Activated naive CD4-positive, alpha-beta T cell treated with anti-CD3 and anti-CD28 coated beads for 36 hours (primary cell): ENCODE data around the gene CSRNP3. TPM values are rescaled to one million over a fixed set of nuclear protein-coding genes. Genes with fewer than 3 reads are reported as not detected.

Experiments used
- CTCF ChIA-PET: fragments of 350-600 bp; sonication (Branson Sonifier 250); formaldehyde crosslinking; loops from one replicate; lab custom pipeline; 2021; ENCODE audit warnings: antibody characterized with exemption; lab: Charles Lee
- DNase-seq: peaks from one replicate; pipeline ENCODE4 v3.0.0-alpha.2; 2020
- H3K27ac Mint-ChIP-seq: one replicate; pipeline ENCODE4 v1.8.0; 2021; ENCODE audit warnings: mild to moderate bottlenecking, mixed read lengths
- H3K27me3 Mint-ChIP-seq: one replicate; pipeline ENCODE4 v1.8.0; 2021; ENCODE audit warnings: low read depth, mixed read lengths
- H3K36me3 Mint-ChIP-seq: one replicate; pipeline ENCODE4 v1.8.0; 2021; ENCODE audit warnings: low read depth, mixed read lengths
- H3K4me1 Mint-ChIP-seq: one replicate; pipeline ENCODE4 v1.8.0; 2021; ENCODE audit warnings: low read depth, mixed read lengths
- H3K4me3 Mint-ChIP-seq: one replicate; pipeline ENCODE4 v1.8.0; 2021; ENCODE audit warnings: mild to moderate bottlenecking, moderate library complexity, mixed read lengths
- H3K9me3 Mint-ChIP-seq: one replicate; pipeline ENCODE4 v1.8.0; 2021; ENCODE audit warnings: mixed read lengths
- intact Hi-C: fragments of 100-400 bp; cut with micrococcal nuclease; formaldehyde crosslinking; loops from one replicate; pipeline ENCODE4 v1.15.1; 2023
- total RNA-seq, 2 experiments: library from RNA; stranded (reverse); gene quantifications; one replicate each; pipeline ENCODE4 v1.2.3, GENCODE V29; 2021

Gene CSRNP3
- total RNA-seq, 2 experiments from 2014 or later, result not detected

DNA sequence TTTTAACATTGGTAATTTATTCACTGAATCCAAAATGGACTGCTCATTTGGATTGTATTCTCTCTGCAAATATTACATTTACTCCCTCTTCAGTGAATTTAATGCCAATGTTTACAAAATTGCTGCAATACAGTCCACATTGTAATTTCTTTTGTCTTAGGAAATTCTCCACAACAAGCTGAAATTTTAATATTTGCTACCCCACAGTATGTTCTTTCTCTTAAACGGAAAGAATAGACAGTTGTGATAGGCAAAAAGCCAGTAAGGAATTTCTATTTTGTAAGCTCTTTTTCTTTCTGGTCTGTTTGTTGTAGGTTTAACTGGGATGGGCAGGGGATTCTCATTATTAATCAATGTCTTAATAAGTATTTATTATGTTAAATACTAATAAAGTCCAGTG is 92.0 kb downstream of the CSRNP3 start:
- H3K4me3 Mint-ChIP-seq, result no peak overlapping the region
- no peak for DNase-seq
- intact Hi-C loops, result no loop called here
- no peaks in the 10 kb centered on the region for H3K4me1 Mint-ChIP-seq
- no peak overlapping the region for H3K27ac Mint-ChIP-seq
- CTCF ChIA-PET, result interaction anchor here (1.0 kb wide), 1 partner anchor 28 kb away, joined by 3 read pairs; no protein-coding TSS in a partner anchor
- H3K9me3 Mint-ChIP-seq, result no peaks in the 10 kb centered on the region
- peaks cover 2% of the 10 kb centered on the region for H3K27me3 Mint-ChIP-seq
- H3K36me3 Mint-ChIP-seq, result no peaks in the 10 kb centered on the region

DNA sequence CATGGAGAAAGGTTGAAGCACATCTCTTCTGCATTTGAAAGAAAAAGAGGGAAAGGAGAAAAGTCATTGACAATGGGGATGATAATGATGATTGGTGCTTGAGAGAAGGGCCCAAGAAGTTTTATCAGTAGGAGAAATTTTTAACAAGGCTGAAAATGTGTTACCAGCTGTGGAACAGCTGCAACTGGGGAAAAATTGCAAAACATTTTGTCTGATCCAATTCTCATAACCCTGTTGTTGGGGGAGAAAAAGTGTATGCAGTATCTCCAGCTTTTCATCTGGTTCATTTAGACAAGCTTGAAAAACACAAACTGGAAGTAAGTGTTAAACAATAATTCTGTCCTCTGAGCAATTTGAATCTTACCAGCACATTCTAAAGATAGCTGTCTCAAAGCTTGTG is 92.7 kb downstream of the CSRNP3 start:
- Mint-ChIP-seq H3K9me3 (no peaks in the 10 kb centered on the region), H3K4me3 (no peak overlapping the region), H3K4me1 (no peaks in the 10 kb centered on the region), H3K27me3 (peaks cover 4% of the 10 kb centered on the region), H3K36me3 (no peaks in the 10 kb centered on the region), H3K27ac (no peak overlapping the region)
- CTCF ChIA-PET, result interaction anchor here (0.8 kb wide), 1 partner anchor 159 kb away, joined by 3 read pairs; no protein-coding TSS in a partner anchor
- no peak for DNase-seq
- intact Hi-C loops, result no loop called here

DNA sequence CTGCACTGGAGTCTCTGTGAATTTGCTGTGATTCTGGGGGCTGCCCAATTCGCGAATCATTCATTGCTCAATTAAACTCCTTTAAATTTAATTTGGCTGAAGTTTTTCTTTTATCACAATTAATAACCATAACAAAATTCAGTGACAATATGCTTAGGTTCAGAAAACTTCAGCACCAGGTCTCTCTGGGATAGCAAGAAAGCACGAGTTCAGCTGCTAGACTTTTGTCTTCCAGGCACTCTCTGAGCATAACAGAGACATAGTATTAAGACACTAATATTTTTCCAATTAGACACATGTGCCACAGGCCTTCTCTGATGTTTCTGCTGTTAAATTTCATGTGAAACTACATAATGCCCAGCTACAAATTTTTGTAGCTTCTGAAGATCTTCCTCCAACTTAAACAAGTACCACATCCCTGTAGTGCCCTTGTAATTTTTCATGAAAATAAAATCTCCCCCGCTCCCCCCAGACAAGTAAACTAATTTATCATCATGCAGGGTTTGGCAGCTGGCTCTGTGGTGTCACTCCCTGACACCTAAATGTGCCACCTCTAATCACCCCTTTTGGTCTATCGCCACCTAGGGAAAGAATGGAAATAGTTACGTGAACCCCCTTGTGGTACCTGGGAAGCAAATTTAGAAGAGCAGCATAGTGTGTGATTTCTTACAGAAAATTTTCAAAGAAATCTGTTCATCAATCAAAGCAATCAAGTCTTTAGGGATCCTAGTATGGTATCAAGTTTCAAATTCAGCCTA is 94.1 kb downstream of the CSRNP3 start:
- no peak for DNase-seq
- Mint-ChIP-seq H3K4me3 (no peak overlapping the region), H3K36me3 (no peaks in the 10 kb centered on the region), H3K9me3 (no peaks in the 10 kb centered on the region), H3K27ac (no peak overlapping the region), H3K4me1 (no peaks in the 10 kb centered on the region), H3K27me3 (peaks cover 8% of the 10 kb centered on the region)
- intact Hi-C loops, result loop anchor here (1.0 kb wide), 2 partner anchors 162 to 311 kb away; no protein-coding TSS in a partner anchor
- CTCF ChIA-PET, result interaction anchor here (0.7 kb wide), 1 partner anchor 10 kb away, joined by 3 read pairs; no protein-coding TSS in a partner anchor

DNA sequence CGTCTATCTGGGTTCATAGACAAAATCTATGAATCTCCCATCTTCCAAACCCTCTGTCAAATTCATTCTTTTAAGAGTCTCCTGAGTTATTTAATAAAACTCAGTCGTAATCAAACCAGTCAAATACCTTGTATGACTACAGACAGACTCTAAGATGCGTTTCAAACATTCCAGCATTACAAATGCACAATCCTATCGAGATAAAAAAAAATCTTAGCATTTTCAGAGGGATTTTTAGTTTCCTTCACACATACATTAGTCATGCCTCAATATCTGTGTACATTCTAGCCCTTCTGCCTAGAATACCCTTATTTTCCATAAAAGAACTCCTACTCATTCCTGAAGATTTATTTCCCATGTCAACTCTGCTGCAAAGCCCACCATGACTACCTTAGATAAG is 96.5 kb downstream of the CSRNP3 start:
- Mint-ChIP-seq H3K4me1 (no peaks in the 10 kb centered on the region), H3K4me3 (no peak overlapping the region), H3K9me3 (no peaks in the 10 kb centered on the region), H3K27me3 (peaks cover 8% of the 10 kb centered on the region), H3K36me3 (no peaks in the 10 kb centered on the region), H3K27ac (no peak overlapping the region)
- no peak for DNase-seq
- CTCF ChIA-PET, result no interaction called here
- intact Hi-C loops, result no loop called here

DNA sequence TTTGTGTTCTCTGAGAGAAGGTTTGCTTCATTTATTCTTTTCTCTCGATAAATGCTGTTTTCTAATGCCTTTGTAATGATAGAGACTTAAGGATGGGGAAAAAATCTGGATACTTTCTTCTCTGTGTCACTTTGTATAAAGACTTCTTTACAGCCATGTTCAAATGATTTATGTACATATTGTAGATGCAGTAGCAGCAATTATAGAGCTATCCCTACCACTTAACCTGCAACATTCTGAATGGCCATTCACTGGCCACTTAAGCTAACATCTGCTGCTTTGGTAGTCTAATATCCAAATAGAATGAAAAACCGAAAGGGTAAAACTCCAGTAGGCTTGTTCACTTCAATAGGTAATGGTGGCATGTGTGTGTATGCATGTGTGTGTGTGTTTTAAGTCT is 97.8 kb downstream of the CSRNP3 start:
- no peak for DNase-seq
- H3K9me3 Mint-ChIP-seq, result no peaks in the 10 kb centered on the region
- H3K4me3 Mint-ChIP-seq, result no peak overlapping the region
- H3K27ac Mint-ChIP-seq, result no peak overlapping the region
- CTCF ChIA-PET, result no interaction called here
- no peaks in the 10 kb centered on the region for H3K4me1 Mint-ChIP-seq
- no peaks in the 10 kb centered on the region for H3K36me3 Mint-ChIP-seq
- intact Hi-C loops, result no loop called here
- H3K27me3 Mint-ChIP-seq, result peaks cover 6% of the 10 kb centered on the region

DNA sequence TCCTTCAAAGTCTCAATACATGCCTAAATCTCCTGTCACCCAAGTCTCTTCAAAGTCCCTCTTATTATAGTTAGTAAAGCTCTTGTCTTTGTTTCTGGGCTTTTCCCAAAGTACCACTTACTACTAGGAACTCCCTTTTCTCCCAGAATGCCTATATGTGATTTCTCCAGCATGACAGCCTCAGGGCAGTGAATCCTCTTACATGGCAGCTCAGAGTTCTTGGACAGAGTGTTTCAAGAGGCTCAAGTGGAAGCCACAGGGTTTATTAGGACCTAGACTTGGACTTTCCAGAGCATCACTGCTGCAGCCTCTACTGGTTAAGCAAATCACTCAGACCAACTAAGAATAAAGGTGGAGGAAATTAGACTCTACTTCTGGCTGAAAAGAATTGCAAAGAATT is 98.9 kb downstream of the CSRNP3 start:
- Mint-ChIP-seq H3K4me3 (no peak overlapping the region), H3K36me3 (no peaks in the 10 kb centered on the region), H3K4me1 (no peaks in the 10 kb centered on the region), H3K27ac (no peak overlapping the region), H3K9me3 (no peaks in the 10 kb centered on the region), H3K27me3 (peaks cover 6% of the 10 kb centered on the region)
- DNase-seq, result no peak
- intact Hi-C loops, result no loop called here
- CTCF ChIA-PET, result no interaction called here

DNA sequence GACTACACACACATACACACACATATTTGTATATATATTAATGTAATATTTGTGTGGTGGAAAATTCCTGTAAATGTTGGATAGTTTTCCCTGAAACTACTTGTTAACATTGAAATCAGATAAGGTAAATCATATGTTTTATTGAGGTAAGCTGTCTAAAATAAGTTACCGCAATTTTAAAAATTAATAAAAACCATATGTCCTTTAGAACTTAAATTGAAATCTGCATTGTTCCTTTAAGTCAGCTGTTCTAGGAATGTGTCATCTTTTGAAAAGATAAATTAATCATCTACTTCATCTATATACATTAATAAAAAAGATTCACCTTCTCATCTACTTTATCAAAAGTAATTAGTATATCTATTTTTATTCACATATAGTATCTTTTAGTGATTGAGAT is 102.0 kb downstream of the CSRNP3 start:
- H3K4me3 Mint-ChIP-seq, result no peak overlapping the region
- no peaks in the 10 kb centered on the region for H3K4me1 Mint-ChIP-seq
- CTCF ChIA-PET, result no interaction called here
- H3K27me3 Mint-ChIP-seq, result peaks cover 10% of the 10 kb centered on the region
- no peaks in the 10 kb centered on the region for H3K36me3 Mint-ChIP-seq
- no peak for DNase-seq
- intact Hi-C loops, result no loop called here
- H3K27ac Mint-ChIP-seq, result no peak overlapping the region
- no peaks in the 10 kb centered on the region for H3K9me3 Mint-ChIP-seq

DNA sequence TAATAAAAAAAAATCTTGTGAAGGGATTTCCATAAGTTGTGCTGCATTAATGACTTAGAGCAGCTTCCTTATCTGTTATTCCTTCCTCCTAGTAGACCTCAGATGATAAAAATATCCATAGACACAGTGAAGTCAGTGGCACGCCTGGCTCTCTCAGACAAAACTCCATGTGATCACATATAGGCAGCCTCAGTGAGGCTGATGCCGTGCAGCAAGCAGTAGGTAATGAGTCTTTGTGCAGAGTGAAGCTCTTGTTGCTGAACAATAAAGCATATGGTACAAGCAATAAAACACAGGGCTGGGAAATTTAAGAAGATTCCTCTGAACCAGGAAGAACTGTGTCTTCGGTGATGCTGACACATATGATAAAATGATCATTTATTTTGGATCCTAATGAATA is 102.7 kb downstream of the CSRNP3 start:
- Mint-ChIP-seq H3K27me3 (peaks cover 9% of the 10 kb centered on the region), H3K4me1 (no peaks in the 10 kb centered on the region), H3K36me3 (no peaks in the 10 kb centered on the region), H3K9me3 (no peaks in the 10 kb centered on the region), H3K4me3 (no peak overlapping the region), H3K27ac (no peak overlapping the region)
- CTCF ChIA-PET, result interaction anchor here (0.9 kb wide), 1 partner anchor 100 kb away, joined by 5 read pairs; no protein-coding TSS in a partner anchor
- intact Hi-C loops, result no loop called here
- DNase-seq, result no peak

DNA sequence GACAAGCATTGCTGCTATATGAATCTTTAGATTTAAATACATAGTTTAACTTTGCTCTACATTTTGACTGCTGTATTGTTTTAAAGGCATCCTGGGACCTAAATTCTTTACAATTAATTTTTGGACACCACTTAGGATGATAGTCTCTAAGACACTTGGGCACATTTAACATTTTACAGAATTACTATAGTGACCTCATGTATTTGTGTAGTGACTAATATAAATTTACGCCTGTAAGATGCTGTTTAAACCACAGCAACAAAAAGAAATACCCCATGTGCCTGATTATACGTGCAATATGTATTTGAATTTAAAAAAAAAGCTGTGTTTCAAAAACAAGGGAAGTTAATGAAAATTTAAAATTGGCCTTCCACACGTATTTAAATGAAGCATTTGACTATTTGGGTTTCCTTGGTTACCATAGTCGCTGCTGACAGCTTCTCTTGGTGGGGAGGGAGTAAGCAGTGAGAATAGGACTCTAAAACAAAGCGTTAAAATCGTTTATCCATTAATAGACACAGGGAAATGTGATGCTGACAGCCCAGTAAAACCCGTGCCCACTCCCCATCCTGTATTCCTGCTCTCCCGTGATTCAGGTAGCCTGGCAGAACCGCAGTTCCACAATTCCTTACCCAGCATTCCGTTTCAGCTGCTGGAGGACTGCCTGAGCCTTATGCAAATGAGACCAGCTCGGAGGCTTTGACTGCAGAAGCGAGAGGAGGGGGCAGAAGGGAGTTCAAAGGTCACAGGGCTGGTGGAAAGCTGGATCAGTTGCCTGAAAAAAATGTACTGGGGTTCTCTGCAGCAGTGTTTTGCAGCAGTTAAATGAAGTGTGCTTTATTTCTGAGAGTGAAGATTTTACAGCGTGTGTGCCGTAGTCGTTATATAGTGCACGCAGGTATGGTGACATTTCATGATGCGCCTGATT is 104.3 kb downstream of the CSRNP3 start:
- no peak for DNase-seq
- H3K4me1 Mint-ChIP-seq, result no peaks in the 10 kb centered on the region
- intact Hi-C loops, result no loop called here
- CTCF ChIA-PET, result interaction anchor here (0.6 kb wide), 1 partner anchor 10 kb away, joined by 3 read pairs; no protein-coding TSS in a partner anchor
- no peaks in the 10 kb centered on the region for H3K36me3 Mint-ChIP-seq
- H3K4me3 Mint-ChIP-seq, result no peak overlapping the region
- peaks cover 4% of the 10 kb centered on the region for H3K27me3 Mint-ChIP-seq
- no peak overlapping the region for H3K27ac Mint-ChIP-seq
- H3K9me3 Mint-ChIP-seq, result no peaks in the 10 kb centered on the region

DNA sequence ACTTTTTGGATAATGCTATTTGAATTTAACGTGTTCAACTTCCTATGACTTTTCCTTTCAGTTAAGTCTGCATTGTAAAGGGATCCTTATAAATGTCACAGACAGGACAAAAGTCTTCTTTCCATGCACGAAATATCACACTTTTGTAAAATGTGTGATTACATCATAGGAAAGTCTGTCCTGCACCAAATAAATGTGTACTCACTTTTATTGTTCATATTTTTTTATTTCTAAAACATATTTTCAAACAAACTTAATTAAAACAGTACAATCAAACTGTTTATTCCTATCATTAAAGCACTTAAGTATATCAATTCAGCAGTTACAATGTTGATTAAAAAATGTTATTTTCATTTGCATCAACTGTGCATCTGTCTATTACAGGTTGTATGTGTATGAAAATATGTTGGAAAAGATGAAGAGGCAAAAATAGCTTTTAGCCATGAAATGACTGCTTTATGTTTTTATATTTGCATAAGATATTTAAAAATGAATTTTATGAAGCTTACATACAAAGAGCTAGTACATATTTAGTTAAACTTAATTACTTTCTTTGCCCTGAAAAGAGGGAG is 105.6 kb downstream of the CSRNP3 start:
- Mint-ChIP-seq H3K27me3 (peaks cover 4% of the 10 kb centered on the region), H3K27ac (no peak overlapping the region), H3K4me3 (no peak overlapping the region), H3K4me1 (no peaks in the 10 kb centered on the region), H3K9me3 (no peaks in the 10 kb centered on the region), H3K36me3 (no peaks in the 10 kb centered on the region)
- intact Hi-C loops, result no loop called here
- DNase-seq, result no peak
- CTCF ChIA-PET, result no interaction called here

DNA sequence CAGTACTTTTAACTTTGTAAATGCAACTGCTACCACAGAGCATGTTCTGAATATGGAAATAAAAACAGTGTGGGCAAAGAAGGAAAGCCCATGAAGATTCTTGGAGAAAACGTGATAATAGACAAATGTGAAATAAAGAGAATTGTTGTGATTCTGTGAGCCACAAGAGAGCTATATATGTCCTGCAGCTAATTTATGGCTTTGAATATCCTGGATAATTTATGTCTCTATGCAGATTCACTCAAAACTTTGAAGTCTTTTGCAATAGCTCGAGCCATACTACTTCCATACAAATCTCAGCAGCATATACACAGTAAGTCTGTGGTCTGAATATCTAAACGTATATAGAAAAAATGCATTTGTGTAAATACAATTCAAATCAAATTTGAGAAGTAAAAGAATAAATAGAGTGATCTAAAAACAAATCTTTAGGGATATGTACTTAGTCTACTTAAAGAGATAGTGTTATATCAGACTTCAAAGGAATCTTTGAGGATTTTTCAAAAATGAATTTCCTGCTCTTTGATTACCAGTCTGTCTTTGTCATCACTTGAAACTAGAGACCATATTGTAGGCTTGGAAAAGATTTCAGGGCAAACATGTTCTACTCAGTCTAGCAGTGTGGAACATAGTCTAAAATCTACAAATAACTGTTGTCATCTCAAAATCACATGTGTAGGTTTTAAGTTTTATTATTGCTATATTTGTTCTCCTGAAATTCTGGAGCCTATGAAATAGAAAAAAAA is 107.1 kb downstream of the CSRNP3 start:
- Mint-ChIP-seq H3K36me3 (no peaks in the 10 kb centered on the region), H3K4me1 (no peaks in the 10 kb centered on the region), H3K9me3 (no peaks in the 10 kb centered on the region), H3K27me3 (peaks cover 4% of the 10 kb centered on the region), H3K4me3 (no peak overlapping the region), H3K27ac (no peak overlapping the region)
- CTCF ChIA-PET, result no interaction called here
- intact Hi-C loops, result no loop called here
- no peak for DNase-seq

DNA sequence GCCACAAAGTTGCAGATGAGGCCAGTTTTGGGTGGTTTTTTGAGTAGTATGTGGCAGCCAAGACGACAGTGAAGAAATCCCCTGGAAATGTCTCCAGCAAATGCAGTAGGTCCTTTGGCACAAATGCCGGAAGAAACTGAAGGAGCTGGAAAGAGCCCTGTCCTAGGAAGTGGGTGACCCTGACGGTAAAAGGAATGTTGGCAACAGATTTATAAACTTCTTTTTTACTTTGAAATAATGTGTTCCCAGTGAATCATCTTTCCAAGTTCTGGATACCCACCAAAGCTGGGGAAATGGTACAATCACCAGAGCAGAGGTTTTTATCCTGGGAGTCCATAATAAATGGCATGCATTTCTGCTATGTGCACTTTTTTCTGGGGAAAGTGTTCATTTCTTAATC is 112.9 kb downstream of the CSRNP3 start:
- Mint-ChIP-seq H3K36me3 (no peaks in the 10 kb centered on the region), H3K27me3 (peaks cover 12% of the 10 kb centered on the region), H3K4me3 (no peak overlapping the region), H3K27ac (no peak overlapping the region), H3K4me1 (no peaks in the 10 kb centered on the region), H3K9me3 (no peaks in the 10 kb centered on the region)
- DNase-seq, result no peak
- intact Hi-C loops, result no loop called here
- CTCF ChIA-PET, result no interaction called here
